HUDEP-2 (cell line): Measurements from ENCODE around the gene OR10H2.
"Not testable (repeated sequence)": the region's sequence is repeated elsewhere in the genome, so short reads cannot be mapped to it uniquely, and the experiment has no call there.

ENCODE experiments used
- DNase-seq, 76 experiments: peaks; one replicate each; lab custom pipeline; 2025; ENCODE audit not compliant: unreplicated experiment in 76 of 76; lab: John Stamatoyannopoulos, UW

OR10H2 gene

DNA sequence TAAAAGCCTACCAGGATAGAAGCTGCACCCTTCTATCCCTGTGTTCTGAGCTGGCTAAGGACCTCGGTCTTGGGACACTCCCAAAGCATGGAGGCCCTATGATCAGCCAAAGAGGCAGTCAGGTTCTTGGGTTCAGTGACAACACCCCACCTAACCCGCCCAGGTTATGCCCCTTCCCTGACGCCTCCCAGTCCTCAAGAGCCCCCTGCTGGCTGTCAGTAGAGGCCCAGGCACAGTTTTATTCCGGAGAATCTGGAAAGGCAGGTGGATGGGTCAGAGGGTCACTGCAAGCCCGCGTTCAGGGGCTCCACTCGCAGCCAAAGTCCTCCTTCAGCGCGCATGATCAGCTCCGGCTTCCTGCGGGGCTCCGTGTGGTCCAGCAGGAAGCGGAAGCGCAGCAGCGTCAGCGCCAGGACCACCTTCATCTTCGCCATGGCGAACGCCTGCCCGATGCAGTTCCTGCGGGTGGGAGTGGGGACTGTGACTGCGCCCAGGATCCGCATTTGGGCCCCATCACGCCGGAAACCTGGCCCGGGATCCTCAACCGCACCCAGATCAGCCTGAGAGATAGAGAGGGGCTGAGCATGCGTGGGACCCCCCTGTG, 32.2 kb downstream of the OR10H2 start:
- DNase-seq, result peak in 23 of 76 experiments; percentile 3 to 35 (median 21)

DNA sequence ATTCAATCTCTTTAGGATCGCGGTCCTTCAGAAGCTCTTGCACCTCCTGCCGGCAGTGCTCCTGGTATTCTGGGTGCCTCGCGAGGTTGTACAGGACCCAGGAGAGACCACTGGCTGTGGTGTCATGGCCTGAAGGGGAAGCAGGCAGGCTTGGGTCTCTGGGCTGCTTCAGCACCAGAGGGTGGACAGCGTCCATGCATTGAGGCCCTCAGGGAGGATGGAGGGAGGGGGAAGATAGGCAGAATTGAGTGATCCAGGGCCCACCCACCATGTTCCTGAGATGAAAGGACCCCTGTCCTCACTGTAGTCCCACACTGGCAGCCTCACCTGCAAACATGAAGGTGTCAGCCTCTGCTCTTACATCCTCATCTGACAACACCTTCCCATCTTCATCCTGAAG, 41.8 kb downstream of the OR10H2 start:
- peak in 2 of 76 experiments; percentile 9 to 11 for DNase-seq

DNA sequence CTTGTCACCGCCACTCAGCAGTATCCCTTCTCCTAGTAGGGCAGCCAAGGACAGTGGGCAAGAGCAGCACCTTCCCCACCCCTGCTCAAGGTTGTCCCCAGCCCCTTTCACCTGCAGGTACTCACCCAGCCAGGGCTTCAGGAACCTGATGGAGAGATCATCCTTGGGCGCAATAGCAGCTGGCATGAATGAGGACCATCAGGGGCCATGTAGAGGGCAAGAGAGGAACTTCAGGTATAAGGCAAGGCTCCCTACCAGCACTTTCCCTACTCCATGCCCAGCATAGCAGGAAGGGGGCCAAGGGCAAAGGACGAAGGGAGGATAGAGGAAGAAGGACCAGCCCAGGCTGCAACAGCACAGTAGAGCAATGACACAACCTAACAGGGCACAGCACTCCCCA, 46.3 kb downstream of the OR10H2 start:
- DNase-seq, result not testable (repeated sequence)

DNA sequence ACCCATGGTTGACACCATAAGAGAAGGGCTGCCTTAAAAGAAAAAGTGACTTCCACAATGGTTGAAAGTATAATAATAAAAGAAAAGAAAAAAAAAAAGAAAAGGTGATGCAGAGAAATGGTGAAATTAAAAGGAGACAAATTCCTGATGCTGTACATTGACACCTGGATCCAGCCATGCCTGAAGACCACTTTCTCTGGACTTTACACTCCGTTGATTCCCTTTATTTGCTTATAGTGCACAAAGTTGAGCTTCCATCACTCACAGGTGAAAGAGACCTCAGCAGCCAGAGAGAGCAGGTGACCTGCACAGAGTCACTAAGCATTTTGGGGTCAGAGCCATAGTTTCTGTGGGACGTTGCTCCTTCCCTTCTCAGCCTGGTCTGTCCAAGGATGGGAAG, 47.4 kb downstream of the OR10H2 start:
- DNase-seq, result no peak

DNA sequence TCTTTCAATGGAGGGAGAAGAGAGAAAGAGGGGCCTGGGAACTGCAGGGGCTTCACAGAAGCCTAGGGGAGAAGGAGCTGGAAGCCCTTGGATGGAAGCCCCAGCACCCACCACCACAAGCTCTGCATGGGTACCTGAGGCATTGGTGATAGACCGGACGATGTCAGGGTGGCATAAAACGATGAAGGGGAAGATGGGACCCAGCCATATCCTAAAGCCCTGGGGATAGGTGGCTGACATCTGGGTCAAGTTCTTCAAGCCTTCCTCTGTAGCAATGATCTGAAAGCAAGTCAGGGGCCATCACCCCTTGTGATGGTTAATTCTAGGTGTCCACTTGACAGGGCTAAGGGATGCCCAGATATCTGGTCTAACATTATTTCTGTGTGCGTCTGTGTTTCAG, 48.4 kb downstream of the OR10H2 start:
- DNase-seq, result no peak

DNA sequence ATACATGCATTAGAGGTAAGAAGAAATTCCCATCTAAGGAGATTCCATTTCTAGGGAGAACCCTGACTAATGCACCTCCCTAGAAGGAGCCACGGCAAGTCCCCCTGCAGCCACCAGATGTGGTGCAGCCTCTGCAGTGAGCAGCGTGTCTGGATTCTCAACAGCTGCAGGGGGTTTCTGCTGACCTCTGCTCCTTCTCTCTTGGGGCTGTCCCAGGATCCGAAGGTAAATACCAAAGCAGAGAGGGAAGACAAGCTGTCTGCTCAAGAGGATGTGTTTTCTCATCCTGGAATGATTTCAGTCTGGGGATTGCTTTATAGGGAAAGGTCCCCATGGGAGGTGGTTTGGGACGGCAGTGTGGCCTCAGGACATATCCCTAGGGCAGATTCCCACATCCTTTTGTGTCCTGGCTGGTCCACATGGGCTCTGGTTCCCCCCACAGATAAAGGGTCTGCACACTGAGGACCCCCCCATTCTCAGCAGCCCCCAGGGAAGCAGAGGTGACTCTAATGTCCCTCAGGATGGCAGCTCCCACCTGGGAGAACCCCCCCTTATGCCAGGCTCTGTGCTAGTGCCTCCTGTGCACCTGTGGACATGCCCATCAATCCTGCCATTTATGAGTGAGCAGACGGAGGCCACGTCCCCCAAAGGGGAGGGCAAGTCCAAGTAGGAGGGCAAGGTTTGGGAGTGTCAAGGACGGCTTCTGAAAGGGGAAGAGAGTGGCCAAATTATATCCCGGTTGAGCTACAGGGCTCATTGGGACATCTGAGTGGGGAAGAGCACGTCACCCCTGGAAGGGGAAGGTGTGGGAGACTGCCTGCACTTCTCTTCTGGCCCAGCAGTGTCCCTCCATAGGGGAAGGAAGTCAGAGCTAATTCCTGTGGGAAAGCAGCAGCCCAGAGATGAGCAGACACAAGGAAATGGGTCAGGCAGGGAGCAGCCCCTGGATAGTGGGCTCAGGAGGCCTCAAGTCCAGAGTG, 49.5 kb downstream of the OR10H2 start:
- no peak for DNase-seq
